ENCODE data around the gene KTN1.

KTN1 gene

GRCh38 chr14:55609681-55610080 lies 29.7 kb downstream of the KTN1 start:
- DNase-seq (ENCODE audit: low spot score), result no peak

- DNase-seq (ENCODE audit: low spot score), result no peak
Measured at GRCh38 chr14:55610713-55611370, 30.8 kb downstream of the KTN1 start.

- DNase-seq (ENCODE audit: low spot score), result no peak
Measured at GRCh38 chr14:55611859-55612258, 31.9 kb downstream of the KTN1 start.

GRCh38 chr14:55614304-55614703 lies 34.3 kb downstream of the KTN1 start:
- DNase-seq (ENCODE audit: low spot score), result no peak

- DNase-seq (ENCODE audit: low spot score), result no peak
Measured at GRCh38 chr14:55620277-55620676, 40.3 kb downstream of the KTN1 start.

GRCh38 chr14:55620981-55621380 lies 41.0 kb downstream of the KTN1 start:
- DNase-seq (ENCODE audit: low spot score), result no peak

GRCh38 chr14:55621391-55621790 lies 41.4 kb downstream of the KTN1 start:
- DNase-seq (ENCODE audit: low spot score), result no peak

- DNase-seq (ENCODE audit: low spot score), result no peak
Measured at GRCh38 chr14:55624913-55625312, 44.9 kb downstream of the KTN1 start.

GRCh38 chr14:55625481-55625880 lies 45.5 kb downstream of the KTN1 start:
- no peak for DNase-seq (ENCODE audit: low spot score)

GRCh38 chr14:55626131-55626530 lies 46.1 kb downstream of the KTN1 start:
- no peak for DNase-seq (ENCODE audit: low spot score)

GRCh38 chr14:55628426-55628825 lies 48.4 kb downstream of the KTN1 start:
- DNase-seq (ENCODE audit: low spot score), result no peak

GRCh38 chr14:55638665-55639064 lies 58.7 kb downstream of the KTN1 start:
- DNase-seq (ENCODE audit: low spot score), result no peak

GRCh38 chr14:55641290-55641689 lies 61.3 kb downstream of the KTN1 start:
- DNase-seq (ENCODE audit: low spot score), result no peak

- no peak for DNase-seq (ENCODE audit: low spot score)
Measured at GRCh38 chr14:55641954-55642353, 61.9 kb downstream of the KTN1 start.

- DNase-seq (ENCODE audit: low spot score), result no peak
Measured at GRCh38 chr14:55645145-55645544, 65.1 kb downstream of the KTN1 start.

GRCh38 chr14:55645845-55646832 lies 66.1 kb downstream of the KTN1 start:
- no peak for DNase-seq (ENCODE audit: low spot score)

- no peak for DNase-seq (ENCODE audit: low spot score)
Measured at GRCh38 chr14:55650992-55651391, 71.0 kb downstream of the KTN1 start.

- DNase-seq (ENCODE audit: low spot score), result no peak
Measured at GRCh38 chr14:55654243-55654642, 74.2 kb downstream of the KTN1 start.

- no peak for DNase-seq (ENCODE audit: low spot score)
Measured at GRCh38 chr14:55661029-55661428, 81.0 kb downstream of the KTN1 start.

- no peak for DNase-seq (ENCODE audit: low spot score)
Measured at GRCh38 chr14:55662752-55663151, 82.7 kb downstream of the KTN1 start.

GRCh38 chr14:55665067-55665675 lies 85.2 kb downstream of the KTN1 start:
- no peak for DNase-seq (ENCODE audit: low spot score)

GRCh38 chr14:55667801-55668200 lies 87.8 kb downstream of the KTN1 start:
- DNase-seq (ENCODE audit: low spot score), result no peak

- no peak for DNase-seq (ENCODE audit: low spot score)
Measured at GRCh38 chr14:55671641-55672040, 91.6 kb downstream of the KTN1 start.
